A673 (cell line): ENCODE results near the gene FAM228B. TPM values are rescaled to one million over a fixed set of nuclear protein-coding genes. Genes with fewer than 3 reads are reported as not detected.

ENCODE experiments used
- BruUV-seq: library from RNA; stranded (reverse); fragments of 400-500 nt; replicated peaks from 2 replicates; lab custom pipeline; 2021; lab: Mats Ljungman, UMichigan
- CTCF ChIA-PET: fragments of 300-600 bp; sonication (Branson Sonifier 250); formaldehyde crosslinking; loops from one replicate; lab custom pipeline; 2022; ENCODE audit warnings: antibody characterized with exemption; lab: Charles Lee
- POLR2A ChIA-PET: fragments of 300-600 bp; sonication (Branson Sonifier 250); formaldehyde crosslinking; loops from one replicate; lab custom pipeline; 2022; ENCODE audit warnings: antibody characterized with exemption; ENCODE audit not compliant: low non-redundant PET; lab: Charles Lee
- DNase-seq: peaks from one replicate; pipeline ENCODE4 v3.0.0-alpha.2; 2015; ENCODE audit warnings: low spot score
- H3K27ac ChIP-seq: fragments of 200-600 bp; sonication (generic); 2 replicates; pipeline ENCODE4 v1.5.1; 2016; ENCODE audit warnings: mixed run types, low read depth, mild to moderate bottlenecking, mixed read lengths, antibody characterized with exemption, low read length; ENCODE audit not compliant: poor library complexity, severe bottlenecking
- H3K27me3 ChIP-seq: fragments of 200-600 bp; sonication (generic); replicated peaks from 2 replicates; pipeline ENCODE4 v1.6.1; 2017; ENCODE audit warnings: mixed run types, low read depth, mild to moderate bottlenecking, mixed read lengths, antibody characterized with exemption, low read length; ENCODE audit not compliant: insufficient read depth, poor library complexity
- H3K36me3 ChIP-seq: fragments of 200-600 bp; sonication (generic); 2 replicates; pipeline ENCODE4 v1.6.1; 2016; ENCODE audit warnings: mixed run types, mild to moderate bottlenecking, mixed read lengths, antibody characterized with exemption, low read length; ENCODE audit not compliant: insufficient read depth, poor library complexity, severe bottlenecking
- H3K4me1 ChIP-seq: fragments of 200-600 bp; sonication (generic); 2 replicates; pipeline ENCODE4 v1.6.1; 2017; ENCODE audit warnings: mixed run types, mild to moderate bottlenecking, mixed read lengths, antibody characterized with exemption, low read length; ENCODE audit not compliant: insufficient read depth, poor library complexity, severe bottlenecking
- H3K4me3 ChIP-seq: fragments of 200-600 bp; sonication (generic); 2 replicates; pipeline ENCODE4 v1.5.1; 2016; ENCODE audit warnings: low read depth, mixed run types, mild to moderate bottlenecking, mixed read lengths, low read length; ENCODE audit not compliant: poor library complexity, severe bottlenecking
- H3K9me3 ChIP-seq: fragments of 200-600 bp; sonication (generic); 2 replicates; pipeline ENCODE4 v1.6.1; 2016; ENCODE audit warnings: mixed run types, low read depth, mild to moderate bottlenecking, mixed read lengths, antibody characterized with exemption, low read length; ENCODE audit not compliant: poor library complexity, severe bottlenecking
- EZH2 ChIP-seq: fragments of 200-600 bp; sonication (generic); IDR thresholded peaks from 2 replicates; pipeline ENCODE4 v1.6.1; 2017; ENCODE audit warnings: borderline replicate concordance, low read depth, mild to moderate bottlenecking, mixed read lengths, antibody characterized with exemption, low read length; ENCODE audit not compliant: poor library complexity, severe bottlenecking
- intact Hi-C: fragments of 100-400 bp; cut with micrococcal nuclease; formaldehyde crosslinking; loops from one replicate; pipeline ENCODE4 v1.10.0; 2022; ENCODE audit not compliant: unreplicated experiment
- total RNA-seq: library from RNA; stranded (reverse); gene quantifications from 2 replicates; pipeline ENCODE4 v1.2.3, GENCODE V29; 2021
- TF ChIP-seq, protein P1 (sequence below): fragments of 300-800, 200-600 bp; sonication (generic); conservative IDR thresholded peaks from 2 replicates; pipeline ENCODE4 v1.5.1; 2017; ENCODE audit warnings: low read depth, mild to moderate bottlenecking, antibody characterized with exemption, low read length, moderate library complexity, mixed read lengths

Gene FAM228B
- total RNA-seq, 1 experiment from 2014 or later: 6.8 TPM

- peak overlapping the region; percentile 63 for H3K4me3 ChIP-seq
- ChIA-PET CTCF (interaction anchor here (0.5 to 2.0 kb wide), 8 partner anchors 7 to 259 kb away, joined by 3 to 16 read pairs (median 5); partner anchors contain the start of genes ATAD2B, SF3B6 and WDCP), POLR2A (no interaction called here)
- peaks cover 4% of the 10 kb centered on the region for H3K4me1 ChIP-seq
- peak; percentile 61 for DNase-seq
- H3K27me3 ChIP-seq: no peaks in the 10 kb centered on the region
- no TSS peak for BruUV-seq
- H3K36me3 ChIP-seq: no peaks in the 10 kb centered on the region
- intact Hi-C loops: loop anchor here (5.0 kb wide), 2 partner anchors 156 to 299 kb away; partner anchors contain the start of gene ATAD2B
- H3K27ac ChIP-seq: peak overlapping the region; percentile 53
- TF ChIP-seq, protein P1, sequence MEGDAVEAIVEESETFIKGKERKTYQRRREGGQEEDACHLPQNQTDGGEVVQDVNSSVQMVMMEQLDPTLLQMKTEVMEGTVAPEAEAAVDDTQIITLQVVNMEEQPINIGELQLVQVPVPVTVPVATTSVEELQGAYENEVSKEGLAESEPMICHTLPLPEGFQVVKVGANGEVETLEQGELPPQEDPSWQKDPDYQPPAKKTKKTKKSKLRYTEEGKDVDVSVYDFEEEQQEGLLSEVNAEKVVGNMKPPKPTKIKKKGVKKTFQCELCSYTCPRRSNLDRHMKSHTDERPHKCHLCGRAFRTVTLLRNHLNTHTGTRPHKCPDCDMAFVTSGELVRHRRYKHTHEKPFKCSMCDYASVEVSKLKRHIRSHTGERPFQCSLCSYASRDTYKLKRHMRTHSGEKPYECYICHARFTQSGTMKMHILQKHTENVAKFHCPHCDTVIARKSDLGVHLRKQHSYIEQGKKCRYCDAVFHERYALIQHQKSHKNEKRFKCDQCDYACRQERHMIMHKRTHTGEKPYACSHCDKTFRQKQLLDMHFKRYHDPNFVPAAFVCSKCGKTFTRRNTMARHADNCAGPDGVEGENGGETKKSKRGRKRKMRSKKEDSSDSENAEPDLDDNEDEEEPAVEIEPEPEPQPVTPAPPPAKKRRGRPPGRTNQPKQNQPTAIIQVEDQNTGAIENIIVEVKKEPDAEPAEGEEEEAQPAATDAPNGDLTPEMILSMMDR: no peak
- TF ChIP-seq EZH2: no peak
- H3K9me3 ChIP-seq: no peaks in the 10 kb centered on the region
These were observed 39.5 kb upstream of the FAM228B start for GRCh38 chr2:24083567-24084385.

DNA sequence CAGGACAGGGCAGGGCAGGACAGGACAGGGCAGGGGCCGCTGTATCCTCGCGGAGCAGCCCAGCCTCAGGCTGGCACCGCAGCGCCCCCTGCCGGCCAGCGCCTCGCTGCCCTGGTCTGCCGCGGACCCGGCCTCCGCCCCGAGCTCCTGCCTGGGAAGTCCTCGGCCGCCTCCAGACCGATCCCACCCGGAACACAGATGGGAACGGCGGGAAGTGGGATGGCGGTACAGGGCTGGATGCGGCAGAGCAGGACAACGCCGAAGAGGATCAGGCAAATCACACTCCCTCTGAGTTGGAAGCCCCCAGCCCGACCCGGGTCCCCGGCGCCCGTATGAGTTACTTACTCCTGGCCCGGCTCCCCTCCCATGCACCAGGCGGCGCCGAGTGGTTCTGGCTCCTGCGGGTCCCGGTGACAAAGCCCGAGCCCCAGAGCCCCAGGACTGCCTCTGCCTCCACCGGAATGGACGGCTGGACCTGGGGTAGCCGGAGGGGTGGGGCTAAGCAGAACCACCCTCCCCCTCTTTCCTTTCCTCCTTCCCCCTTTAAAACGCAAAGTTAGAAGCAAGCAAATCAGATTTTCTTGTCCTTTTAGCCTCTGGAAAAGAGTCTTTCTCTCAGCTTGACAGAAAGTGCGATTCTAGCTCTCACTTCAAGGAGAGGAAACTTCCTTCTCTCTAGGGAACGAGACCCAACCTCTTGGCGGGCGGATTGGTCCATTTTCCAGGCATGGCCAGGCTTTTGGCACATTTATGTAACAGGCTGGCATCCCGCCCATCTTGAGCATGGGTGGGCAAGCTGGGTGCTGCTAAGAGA is 38.7 kb upstream of the FAM228B start, which contains the start of gene TP53I3:
Gene TP53I3, minus strand, starts transcription at position 449 of the 814 bp plus-strand sequence. CDS start 508 bp downstream, outside the sequence.
- no TSS peak for BruUV-seq
- H3K27me3 ChIP-seq: no peaks in the 10 kb centered on the region
- intact Hi-C loops: loop anchor here (5.0 kb wide), 2 partner anchors 157 to 298 kb away; partner anchors contain the start of gene ATAD2B
- no peaks in the 10 kb centered on the region for H3K36me3 ChIP-seq
- ChIA-PET CTCF (interaction anchor here (0.6 to 2.0 kb wide), 7 partner anchors 8 to 260 kb away, joined by 3 to 16 read pairs (median 4); partner anchors contain the start of genes ATAD2B, SF3B6 and WDCP), POLR2A (no interaction called here)
- H3K4me1 ChIP-seq: peaks cover 4% of the 10 kb centered on the region
- peak within 1 kb of the TSS; percentile 53 for H3K27ac ChIP-seq
- peak; percentile 83 for DNase-seq
- TF ChIP-seq, protein P1: peak; percentile 88
- TF ChIP-seq EZH2: no peak
- peak within 1 kb of the TSS; percentile 63 for H3K4me3 ChIP-seq
- H3K9me3 ChIP-seq: no peaks in the 10 kb centered on the region

DNA sequence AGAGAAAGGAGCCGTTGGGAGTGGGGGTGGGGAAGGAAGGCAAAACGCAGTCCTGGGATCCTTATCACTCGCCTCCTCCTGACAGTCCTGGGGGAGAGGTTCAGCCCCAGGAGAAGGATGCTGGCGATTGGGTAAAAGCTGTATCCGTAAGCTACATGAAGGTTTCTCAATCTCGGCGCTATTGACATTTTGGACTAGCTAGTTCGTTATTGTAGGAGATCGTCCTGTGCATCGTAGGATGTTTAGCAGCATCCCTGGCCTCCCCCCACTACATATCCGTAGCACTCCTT is 38.1 kb upstream of the FAM228B start:
- peaks cover 4% of the 10 kb centered on the region for H3K4me1 ChIP-seq
- H3K36me3 ChIP-seq: no peaks in the 10 kb centered on the region
- ChIA-PET POLR2A (no interaction called here), CTCF (interaction anchor here (1.6 to 2.0 kb wide), 2 partner anchors 9 to 261 kb away, joined by 4 to 16 read pairs; partner anchors contain the start of gene SF3B6)
- H3K9me3 ChIP-seq: no peaks in the 10 kb centered on the region
- DNase-seq: no peak
- BruUV-seq: no TSS peak
- peak overlapping the region; percentile 53 for H3K27ac ChIP-seq
- intact Hi-C loops: no loop called here
- no peaks in the 10 kb centered on the region for H3K27me3 ChIP-seq
- TF ChIP-seq, protein P1: no peak
- TF ChIP-seq EZH2: no peak
- peak overlapping the region; percentile 63 for H3K4me3 ChIP-seq
